Measurements from ENCODE around the gene NSUN7.
"Not testable (repeated sequence)": the region's sequence is repeated elsewhere in the genome, so short reads cannot be mapped to it uniquely, and the experiment has no call there.

NSUN7 gene

GRCh38 chr4:40749717-40750460 lies at the start of gene NSUN7:
Gene NSUN7, plus strand, starts transcription at chr4:40749955. Its CDS starts 739 bp downstream, at chr4:40750694.
- peak; percentile 79 for DNase-seq (ENCODE audit: low spot score)

DNA sequence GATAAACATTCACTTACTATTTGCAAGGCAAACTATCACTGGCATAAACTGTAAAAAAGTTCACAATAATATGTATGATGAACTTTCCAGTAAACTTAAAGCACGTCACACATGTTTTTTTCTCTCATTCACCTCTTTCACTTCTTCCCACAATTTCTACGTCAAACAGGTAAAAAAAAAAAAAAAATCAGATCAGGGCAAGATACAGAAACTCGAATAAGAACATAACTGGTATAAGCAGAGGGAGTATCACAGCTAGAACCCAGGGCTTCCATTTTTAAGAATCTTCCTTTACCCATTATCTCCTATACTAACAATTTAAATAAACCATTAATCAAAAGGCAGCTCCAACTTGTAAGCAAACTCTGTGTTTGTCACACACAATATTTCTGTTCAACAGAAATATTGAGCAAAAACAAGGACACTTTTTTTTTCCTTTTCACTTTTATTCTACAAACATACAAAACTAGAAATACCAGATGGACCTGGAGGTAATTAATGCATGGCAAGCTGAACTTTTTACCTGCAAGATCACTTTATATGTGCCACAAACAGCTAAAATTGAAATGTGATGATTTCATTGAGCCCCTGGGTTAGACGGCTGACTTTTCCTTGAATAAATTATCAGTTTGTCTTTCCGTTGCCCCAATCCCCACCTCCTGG lies 47.5 kb upstream of the NSUN7 start:
- DNase-seq (ENCODE audit: low spot score), result no peak

GRCh38 chr4:40702800-40703151 lies 47.0 kb upstream of the NSUN7 start:
- DNase-seq (ENCODE audit: low spot score), result no peak

GRCh38 chr4:40704073-40704472 lies 45.7 kb upstream of the NSUN7 start:
- no peak for DNase-seq (ENCODE audit: low spot score)

- no peak for DNase-seq (ENCODE audit: low spot score)
Observed at GRCh38 chr4:40710484-40711254, 39.1 kb upstream of the NSUN7 start.

GRCh38 chr4:40713001-40713400 lies 36.8 kb upstream of the NSUN7 start:
- DNase-seq (ENCODE audit: low spot score), result not testable (repeated sequence)

GRCh38 chr4:40713798-40714197 lies 36.0 kb upstream of the NSUN7 start:
- no peak for DNase-seq (ENCODE audit: low spot score)

- DNase-seq (ENCODE audit: low spot score), result no peak
Observed at GRCh38 chr4:40718586-40718985, 31.2 kb upstream of the NSUN7 start.

GRCh38 chr4:40719008-40719623 lies 30.6 kb upstream of the NSUN7 start:
- DNase-seq (ENCODE audit: low spot score), result peak; percentile 39

GRCh38 chr4:40720351-40720750 lies 29.4 kb upstream of the NSUN7 start:
- no peak for DNase-seq (ENCODE audit: low spot score)

GRCh38 chr4:40720916-40721315 lies 28.8 kb upstream of the NSUN7 start:
- DNase-seq (ENCODE audit: low spot score), result no peak

DNA sequence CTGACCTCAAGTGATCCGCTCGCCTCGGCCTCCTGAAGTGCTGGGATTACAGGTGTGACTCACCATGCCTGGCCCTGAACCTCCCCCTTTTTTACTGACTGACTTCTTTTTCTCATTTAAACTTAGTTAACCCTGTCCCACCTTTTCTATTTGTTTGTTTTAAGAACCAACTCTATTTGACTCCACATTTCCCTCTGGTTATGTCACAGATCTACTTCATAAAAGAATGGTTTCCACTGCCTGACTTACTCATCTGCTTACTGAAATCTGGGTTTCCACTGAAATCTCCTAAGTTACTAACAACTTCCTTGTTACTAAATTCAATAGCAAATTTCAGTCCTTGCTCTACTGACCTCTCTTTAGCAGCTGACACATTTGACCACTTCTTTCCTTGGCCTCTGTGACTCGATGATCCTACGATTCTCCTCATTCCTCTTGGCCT lies 28.0 kb upstream of the NSUN7 start:
- DNase-seq (ENCODE audit: low spot score), result no peak

DNA sequence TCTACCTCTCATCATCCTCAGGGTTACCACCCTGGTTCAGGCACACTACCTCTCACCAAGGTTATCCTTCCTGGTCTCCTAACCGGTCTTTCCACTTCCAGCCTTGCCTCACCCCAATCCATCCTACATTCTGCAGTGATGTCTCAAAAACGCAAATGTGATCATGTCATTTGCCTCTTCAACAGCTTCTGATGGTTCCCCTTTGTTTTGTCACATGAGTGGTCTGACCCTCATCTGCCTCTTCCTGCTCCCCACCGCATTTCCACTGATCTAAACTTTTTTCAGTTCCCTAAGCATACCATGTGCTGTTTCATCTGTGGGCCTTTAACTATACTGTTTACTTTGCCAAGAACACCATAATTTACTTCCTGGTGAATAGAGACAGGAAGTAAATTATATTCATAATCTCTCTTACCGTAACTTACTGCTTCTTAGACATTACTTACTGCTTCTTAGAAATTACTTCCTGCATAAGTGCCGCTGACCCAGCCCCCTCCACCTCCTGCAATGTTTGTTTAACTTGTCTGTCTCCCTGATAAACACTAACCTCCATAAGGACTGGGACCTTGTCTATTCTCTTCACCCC lies 27.1 kb upstream of the NSUN7 start:
- no peak for DNase-seq (ENCODE audit: low spot score)

- no peak for DNase-seq (ENCODE audit: low spot score)
Observed at GRCh38 chr4:40723728-40724127, 26.0 kb upstream of the NSUN7 start.

DNA sequence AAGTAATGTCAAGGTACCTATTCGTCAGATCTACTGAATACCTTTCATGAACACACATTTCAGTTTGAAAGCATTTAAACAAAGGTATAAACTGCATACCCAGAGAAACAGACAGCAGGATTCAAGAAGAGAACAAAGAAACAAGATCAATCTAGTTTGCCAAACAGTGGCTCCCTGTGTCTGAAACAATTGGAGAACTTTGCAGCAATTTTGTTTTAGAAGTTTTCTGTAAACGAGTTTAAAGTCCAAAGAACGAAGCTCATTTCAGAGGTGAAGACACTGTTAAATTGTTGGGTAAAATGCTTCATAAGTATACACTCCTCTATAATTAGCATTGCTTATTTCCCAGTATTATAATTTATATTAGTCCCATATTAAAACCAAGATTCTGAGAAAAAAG lies 21.4 kb upstream of the NSUN7 start:
- no peak for DNase-seq (ENCODE audit: low spot score)

DNA sequence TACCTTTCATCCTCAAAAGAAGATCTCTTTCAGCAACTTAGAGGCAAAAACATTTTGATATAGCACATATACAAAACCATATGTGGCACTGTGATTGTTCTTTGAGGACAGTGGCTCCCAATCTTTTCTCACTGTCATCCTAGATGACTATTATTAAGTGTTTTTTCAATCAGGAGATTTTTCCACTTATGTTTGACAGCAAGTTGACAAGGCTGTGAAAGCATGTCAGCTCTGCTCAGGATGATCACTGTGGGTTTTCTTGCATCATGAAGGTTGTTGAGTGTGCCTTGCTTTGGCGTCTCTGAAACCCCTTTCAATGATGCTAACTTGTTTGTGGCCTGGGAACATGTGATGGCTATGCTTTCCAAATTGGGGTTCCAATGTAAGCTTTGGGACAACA lies 20.2 kb upstream of the NSUN7 start:
- no peak for DNase-seq (ENCODE audit: low spot score)

GRCh38 chr4:40730091-40730679 lies 19.6 kb upstream of the NSUN7 start:
- no peak for DNase-seq (ENCODE audit: low spot score)

- DNase-seq (ENCODE audit: low spot score), result no peak
Observed at GRCh38 chr4:40731361-40731760, 18.4 kb upstream of the NSUN7 start.

GRCh38 chr4:40731792-40732245 lies 17.9 kb upstream of the NSUN7 start:
- no peak for DNase-seq (ENCODE audit: low spot score)

- no peak for DNase-seq (ENCODE audit: low spot score)
Observed at GRCh38 chr4:40733752-40734151, 16.0 kb upstream of the NSUN7 start.

GRCh38 chr4:40734497-40734896 lies 15.3 kb upstream of the NSUN7 start:
- DNase-seq (ENCODE audit: low spot score), result no peak

DNA sequence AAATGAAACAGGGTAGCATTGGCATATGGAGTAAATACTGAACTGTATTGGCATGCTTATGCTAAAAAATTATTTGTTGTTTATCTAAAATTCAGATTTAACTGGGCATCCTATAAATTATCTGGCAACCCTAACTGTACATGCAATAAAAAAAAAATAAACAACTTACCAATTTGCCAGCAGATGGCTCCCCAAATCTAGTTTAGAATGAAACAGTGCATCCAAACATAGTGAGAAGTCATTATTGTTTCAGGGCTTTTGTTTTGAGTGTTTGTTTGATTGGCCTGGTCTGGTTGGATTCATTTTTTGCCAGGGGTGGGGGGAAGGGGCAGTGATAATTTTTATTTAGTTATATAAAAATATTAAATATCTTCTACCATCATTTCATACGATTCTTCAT lies 12.8 kb upstream of the NSUN7 start:
- DNase-seq (ENCODE audit: low spot score), result peak; percentile 30
